Germinal center (tissue), 1 donor: Measurements from ENCODE around the gene OLA1.

Source experiments
- DNase-seq: peaks from one replicate; pipeline ENCODE4 v3.0.0; 2012; ENCODE audit warnings: mixed read lengths, low spot score

Gene OLA1

GRCh38 chr2:174035117-174035635 is 213.2 kb downstream of the OLA1 start:
- no peak for DNase-seq

GRCh38 chr2:174033163-174033550 is 215.2 kb downstream of the OLA1 start:
- DNase-seq = no peak

GRCh38 chr2:174031226-174031625 is 217.1 kb downstream of the OLA1 start:
- DNase-seq = no peak

GRCh38 chr2:174028935-174029334 is 219.4 kb downstream of the OLA1 start:
- DNase-seq = no peak

- no peak for DNase-seq
Measured at GRCh38 chr2:174027956-174028355, 220.4 kb downstream of the OLA1 start.

- DNase-seq = no peak
Measured at GRCh38 chr2:174026122-174026845, 222.0 kb downstream of the OLA1 start.

- DNase-seq = no peak
Measured at GRCh38 chr2:174025271-174026121, 222.8 kb downstream of the OLA1 start.

GRCh38 chr2:174024524-174025270 is 223.6 kb downstream of the OLA1 start:
- no peak for DNase-seq

GRCh38 chr2:174023591-174024523 is 224.5 kb downstream of the OLA1 start:
- DNase-seq = no peak
